Inflammatory macrophage treated with lipopolysaccharide for 4 hours (primary cell): ENCODE results near the gene RELL1.
A peak's percentile ranks its signal among the peaks of the same experiment; 100 is the strongest.

Experiments used
- DNase-seq: peaks from one replicate; pipeline ENCODE4 v3.0.0-alpha.2; 2020

Gene RELL1, protein sequence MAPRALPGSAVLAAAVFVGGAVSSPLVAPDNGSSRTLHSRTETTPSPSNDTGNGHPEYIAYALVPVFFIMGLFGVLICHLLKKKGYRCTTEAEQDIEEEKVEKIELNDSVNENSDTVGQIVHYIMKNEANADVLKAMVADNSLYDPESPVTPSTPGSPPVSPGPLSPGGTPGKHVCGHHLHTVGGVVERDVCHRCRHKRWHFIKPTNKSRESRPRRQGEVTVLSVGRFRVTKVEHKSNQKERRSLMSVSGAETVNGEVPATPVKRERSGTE

DNA sequence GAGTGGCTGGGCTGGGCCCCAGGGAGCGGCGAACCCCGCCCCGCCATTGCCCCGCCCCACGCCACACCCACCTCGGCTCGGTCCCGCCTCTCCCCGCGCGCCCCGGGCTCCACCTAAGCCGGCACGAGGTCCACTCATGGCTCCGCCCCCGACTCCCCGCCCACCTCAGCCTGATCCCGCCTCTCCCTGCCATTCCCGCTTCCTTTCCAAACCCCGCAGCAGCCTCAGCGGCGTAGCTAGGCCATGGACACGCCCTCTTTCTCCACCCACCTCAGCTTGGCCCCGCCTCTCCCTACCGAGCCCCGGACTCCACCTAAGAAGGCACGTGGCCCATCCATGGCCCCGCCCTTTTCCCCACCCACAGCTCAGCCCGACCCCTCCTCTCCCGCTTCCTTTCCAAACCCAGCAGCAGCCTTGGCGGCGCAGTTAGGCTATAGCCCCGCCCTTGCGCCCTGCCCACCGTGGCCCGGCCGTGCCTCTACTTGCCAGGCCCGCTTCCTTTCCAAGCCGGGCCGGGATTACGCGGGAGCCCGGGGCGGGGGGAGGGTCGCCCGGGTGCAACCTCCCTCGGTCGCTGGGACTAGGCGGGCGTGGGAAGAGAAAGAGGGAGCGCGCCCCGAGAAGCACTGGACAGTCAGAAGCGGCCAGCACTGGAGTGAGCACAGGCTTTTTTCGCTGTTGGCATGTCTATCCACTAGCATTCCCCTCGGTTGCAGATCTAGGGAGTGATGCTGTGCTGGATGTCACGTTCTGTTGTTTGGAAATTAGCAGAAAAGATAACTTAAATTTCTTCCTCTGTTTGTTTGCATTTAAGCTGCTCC is at the start of gene RELL1:
TSS of gene RELL1 (minus strand) at position 4 of the 821 bp plus-strand sequence. CDS start 89 bp downstream, outside the sequence.
- DNase-seq: peak; percentile 99

DNA sequence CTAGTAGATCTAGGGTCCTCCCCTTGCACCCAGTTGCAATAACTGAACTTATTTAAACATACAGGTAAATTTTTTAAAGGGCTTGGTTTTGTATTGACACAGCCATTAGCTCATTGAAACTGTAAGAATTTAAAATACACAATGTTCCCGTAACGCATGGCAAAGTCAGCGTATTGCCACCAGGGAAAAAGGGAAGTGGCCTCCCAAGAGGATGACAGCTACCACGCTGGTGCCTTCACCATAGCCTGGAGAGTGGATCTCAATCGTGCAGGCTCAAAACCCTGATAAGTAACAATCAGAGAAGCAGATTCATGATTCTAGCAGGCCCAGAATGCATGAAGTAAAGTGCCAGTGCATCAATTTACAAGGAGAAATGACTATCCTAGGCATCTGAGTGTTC is 49.4 kb upstream of the RELL1 start:
- DNase-seq: peak; percentile 72

DNA sequence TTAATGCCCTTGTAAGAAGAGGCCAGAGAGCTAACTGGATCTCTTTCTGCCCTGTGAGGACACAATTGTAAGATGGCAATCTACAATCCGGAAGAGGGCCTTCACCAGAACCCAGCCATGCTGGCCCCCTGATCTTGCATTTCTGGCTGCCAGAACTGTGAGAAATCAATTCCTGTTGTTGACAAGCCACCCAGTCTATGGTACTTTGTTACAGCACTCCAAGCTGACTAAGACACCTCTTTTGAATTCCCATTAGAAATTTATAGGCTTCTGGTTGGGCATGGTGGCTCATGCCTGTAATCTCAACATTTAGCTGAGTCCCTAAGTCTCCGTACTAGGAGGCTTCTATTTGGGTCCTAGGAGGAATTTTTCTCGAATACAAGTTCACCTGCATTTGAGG is 48.8 kb upstream of the RELL1 start:
- no peak for DNase-seq

DNA sequence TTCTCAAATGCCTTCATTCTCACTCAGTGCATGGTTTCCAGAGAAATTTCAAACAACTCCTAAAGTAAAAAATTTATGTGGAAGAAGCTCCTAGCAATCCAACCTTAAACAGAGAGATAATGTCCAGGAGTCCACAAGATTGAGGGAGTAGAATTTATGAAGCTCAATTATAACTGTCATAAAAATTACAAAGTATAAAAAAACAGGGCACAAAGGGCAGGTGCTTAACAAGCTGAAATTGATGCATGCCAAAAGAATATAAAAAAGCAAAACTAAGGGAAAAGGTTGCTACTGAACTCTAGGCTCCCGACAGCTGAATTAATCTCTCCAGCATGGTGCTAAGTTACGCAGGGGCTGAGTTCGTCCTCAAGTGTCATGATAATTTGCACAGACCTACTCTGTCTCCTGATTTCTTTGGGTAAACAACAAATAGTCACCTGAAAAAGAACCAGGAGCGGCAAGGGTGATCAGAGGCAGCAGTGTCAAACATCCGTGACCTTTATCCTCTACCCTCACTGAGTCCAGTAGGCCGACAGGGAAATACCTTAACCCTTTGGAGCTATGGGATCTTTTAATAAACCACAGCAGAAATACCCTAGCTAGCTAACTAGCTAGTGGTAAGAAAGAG is 47.2 kb upstream of the RELL1 start:
- DNase-seq: no peak

DNA sequence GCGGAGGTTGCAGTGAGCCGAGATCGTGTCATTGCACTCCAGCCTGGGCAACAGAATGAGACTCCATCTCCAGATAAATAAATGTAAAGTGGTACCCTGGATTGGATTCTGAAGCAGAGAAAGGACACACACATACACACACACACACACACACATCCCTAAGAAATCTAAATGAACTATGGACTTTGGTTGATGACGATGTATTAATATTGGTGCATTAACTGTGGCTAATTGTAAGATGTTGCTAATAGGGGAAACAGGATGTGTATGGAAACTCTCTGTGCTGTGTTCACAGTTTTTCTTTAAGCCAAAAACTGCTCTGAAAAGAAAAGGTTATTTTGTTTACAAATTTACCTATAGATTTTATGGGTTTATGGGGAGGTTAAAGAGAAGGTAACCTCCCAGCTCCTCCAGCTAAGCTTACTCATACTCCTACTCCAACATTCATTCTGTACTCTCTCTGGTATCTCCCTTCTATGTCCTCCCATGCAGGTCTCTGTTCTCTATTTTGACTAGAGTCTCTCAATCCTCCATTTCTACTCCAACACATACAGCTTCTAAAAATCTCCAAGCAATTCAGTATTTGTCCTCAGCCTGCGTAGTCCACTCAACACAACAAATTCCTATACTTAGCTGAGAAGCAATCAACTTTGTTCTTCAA is 46.5 kb upstream of the RELL1 start:
- no peak for DNase-seq

DNA sequence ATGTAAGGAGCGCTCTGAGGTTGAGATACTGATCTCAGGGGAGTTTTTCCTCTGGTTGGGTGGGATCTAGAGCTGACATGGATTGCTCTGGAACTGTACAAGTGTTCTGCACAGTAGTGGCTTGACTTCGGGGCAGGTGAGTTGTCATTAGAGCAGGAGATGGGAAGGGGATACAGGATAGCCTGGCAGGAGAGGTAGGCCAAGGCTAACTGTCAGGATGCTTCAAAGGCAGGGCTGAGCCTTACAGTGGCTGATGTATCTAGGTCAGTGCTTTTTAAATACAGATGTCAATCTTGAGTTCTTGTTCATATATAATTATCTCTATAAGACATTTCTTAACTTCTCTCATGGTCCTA is 43.5 kb upstream of the RELL1 start:
- DNase-seq: no peak

DNA sequence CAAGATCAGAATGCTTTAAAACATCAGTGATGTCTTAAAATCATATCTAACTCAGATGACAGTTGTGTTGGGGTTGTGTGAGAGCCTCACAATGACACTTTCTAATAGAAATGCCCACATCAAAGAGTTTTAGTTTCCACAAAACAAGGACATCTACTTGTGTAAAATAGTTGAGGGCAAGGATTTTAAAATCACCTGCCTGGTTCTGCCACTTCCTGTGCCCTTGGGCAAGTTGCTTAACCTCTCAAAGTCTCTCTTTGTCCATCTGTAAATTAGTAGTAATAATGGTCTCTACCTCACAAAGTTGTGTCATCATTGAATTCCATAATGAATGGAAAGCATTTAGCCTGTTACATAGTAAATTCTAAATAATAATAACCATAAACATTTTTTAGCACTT is 41.9 kb upstream of the RELL1 start:
- no peak for DNase-seq

DNA sequence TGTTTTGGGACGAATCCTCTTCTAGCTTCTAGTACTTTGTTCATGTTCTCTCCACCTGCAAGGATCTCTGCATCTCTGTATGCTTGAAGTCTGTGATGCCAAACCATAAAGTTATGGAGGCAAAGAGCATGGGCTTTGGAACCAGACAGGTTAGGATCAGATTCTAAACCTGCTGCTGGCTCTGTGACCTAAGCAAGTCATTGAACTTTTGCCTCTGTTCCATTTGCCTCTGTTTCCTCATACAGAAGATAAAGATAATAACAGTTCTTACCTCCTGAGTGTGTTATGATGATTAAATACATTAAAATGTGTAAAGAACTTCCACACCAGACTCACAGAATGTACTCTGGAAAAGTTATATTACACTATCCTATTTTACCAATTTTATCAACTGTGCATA is 41.5 kb upstream of the RELL1 start:
- no peak for DNase-seq

DNA sequence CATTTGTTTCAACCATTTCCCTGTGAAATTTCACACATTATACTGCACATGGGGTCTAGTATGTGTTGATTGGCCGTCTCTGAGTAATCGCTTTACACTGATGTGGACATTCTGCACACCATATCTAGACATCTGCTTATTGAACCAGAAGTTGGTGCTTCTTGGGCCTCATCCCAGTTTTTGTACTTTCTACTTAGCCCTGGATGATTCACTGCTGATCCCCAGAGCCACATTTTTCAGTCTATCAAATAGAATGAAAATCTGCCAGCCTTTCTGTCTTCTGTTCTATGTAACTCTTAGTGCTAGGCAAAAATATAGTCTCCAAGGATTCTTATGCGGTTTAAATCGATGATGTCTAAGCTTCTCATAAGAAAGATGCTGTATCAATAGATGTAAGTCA is 40.5 kb upstream of the RELL1 start:
- DNase-seq: no peak

DNA sequence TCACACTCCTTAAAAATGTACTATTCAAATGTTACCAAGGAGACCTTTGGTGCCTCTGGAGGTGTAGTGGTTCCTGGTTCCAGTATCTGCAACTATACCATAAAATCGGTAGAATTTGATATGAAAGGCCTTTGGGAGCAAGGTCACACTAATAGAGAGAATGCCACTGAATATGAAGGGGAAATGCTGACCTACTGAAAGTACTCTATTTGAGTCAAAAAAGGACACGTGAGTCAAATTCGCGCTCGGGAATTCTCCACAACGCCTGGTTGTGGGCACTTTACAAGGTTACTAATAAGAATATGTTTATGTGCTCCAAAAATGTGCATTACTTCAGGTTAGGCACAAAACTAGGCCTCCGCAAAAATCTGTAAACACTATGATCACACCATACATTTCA is 39.5 kb upstream of the RELL1 start:
- no peak for DNase-seq

DNA sequence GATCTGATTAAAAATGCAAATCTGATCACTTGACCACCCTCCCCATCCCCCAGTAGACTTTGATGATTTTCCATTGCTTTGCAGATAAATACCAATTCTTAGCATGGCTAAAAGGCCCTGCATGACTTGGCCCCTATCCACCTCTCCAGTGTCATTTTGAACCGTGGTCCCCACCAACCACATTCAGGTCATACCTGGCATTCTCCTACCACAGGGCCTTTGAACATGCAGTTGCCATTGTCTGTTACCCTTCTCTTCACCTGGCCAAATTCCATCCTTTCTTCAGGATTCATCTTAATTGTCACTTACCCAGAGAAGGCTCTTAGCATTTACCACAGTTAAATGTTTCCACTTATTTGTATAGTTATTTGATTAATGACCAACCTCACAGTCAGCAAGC is 36.9 kb upstream of the RELL1 start:
- no peak for DNase-seq

DNA sequence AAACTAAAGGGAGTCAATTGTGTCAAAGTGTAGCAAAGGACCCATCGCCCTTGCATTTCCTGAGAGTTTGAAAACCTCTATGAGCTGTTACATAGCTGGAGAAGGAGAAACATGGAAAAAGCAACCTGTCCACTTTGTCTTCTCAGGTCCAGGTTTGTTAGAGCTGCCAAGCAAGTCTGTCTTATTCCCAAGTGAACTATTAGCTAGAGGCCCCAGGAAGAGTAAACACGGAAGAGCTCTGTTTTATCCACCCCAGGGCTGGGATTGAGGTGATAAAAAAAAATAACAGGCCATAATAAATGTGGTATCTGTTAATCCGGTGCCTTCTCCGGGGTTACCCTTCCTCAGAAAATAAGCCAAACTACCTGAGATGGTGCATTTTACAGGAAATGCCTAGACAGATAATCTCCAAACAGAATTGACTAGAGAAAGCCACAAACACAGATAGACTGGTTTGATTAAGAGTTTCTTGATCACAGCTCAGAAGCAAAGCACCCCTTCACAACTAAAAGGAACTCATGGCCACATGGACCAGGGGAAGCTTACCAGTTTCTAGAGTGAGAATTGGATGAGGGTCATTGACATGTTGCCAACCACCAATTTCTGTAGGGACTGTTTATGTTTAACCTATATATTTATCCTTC is 35.9 kb upstream of the RELL1 start:
- DNase-seq: no peak

DNA sequence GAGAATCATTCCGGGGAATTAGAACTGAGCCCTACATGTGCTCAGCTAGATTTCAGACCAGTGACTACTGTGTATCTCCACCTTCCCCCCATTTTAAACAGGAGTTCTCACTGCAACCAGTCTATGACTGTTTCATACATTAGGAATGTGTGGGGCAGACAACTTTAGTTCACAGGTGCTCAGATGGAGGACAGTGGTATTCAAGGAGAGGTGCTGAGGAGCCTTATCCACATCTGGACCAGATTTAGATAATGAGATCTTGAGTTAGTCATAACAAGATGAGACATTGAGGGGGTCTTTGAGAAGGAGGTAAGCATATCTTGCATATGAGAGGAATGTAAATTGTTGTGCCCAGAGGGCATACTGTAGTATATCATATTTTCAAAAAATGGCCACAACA is 32.8 kb upstream of the RELL1 start:
- DNase-seq: no peak

DNA sequence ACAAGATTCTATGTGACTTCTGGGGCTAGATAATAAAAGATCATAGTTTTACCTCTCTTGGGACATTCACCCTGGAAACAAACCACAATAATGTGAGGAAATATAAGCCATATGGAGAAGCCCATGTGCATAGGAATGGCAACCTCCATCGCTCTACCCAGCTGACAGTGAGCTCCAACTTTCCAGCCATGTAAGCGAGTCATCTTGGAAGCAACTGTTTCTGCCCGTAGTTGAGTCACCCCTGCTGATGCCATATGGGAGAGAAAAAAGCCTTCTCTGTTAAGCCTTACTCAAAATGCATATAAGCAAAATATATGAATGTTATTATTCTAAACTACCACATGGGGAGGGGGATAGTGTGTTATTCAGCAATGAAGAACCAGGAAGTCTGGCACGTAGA is 31.4 kb upstream of the RELL1 start:
- DNase-seq: peak; percentile 9

DNA sequence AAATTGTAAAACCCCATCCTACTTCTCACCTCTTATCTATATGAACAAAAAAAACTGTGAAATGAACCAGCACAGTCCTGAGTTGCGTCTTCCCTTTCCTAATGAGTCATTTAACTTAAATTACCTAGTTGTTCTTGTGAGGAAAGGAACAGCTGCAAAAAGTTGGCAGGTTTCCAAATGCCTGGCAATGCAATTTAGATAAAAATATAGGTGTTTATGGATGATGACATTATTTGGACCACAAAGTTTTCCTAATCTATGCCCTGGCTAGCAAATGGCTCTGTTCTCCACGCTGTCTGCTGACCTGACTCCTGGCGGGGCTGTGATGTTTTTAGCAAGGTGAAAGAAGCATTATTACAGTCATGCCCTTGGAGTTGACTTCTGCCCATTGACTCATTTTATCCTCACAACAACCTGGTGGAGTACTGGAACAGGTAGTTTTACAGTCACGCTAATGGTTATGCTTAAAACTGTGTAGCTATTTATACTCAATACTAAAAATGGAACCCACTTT is 29.8 kb upstream of the RELL1 start:
- DNase-seq: no peak

DNA sequence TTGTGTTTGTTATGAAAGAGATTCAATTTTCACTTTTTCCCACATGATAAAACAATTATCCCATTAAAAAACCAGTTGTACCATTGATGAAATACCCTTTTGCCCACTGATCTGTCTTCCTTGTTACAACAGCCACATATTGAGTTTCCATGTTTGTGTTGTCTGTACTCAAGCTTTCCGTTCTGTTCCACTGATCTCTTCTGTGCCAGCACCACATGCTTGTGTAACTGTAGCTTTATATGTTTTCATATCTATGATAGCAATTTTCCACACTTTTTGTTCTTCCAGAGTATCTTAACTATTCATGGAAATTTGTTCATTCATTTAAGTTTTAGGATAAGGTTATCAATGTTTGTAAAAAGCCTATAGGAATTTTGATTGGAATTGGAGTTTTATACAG is 24.3 kb upstream of the RELL1 start:
- DNase-seq: no peak

DNA sequence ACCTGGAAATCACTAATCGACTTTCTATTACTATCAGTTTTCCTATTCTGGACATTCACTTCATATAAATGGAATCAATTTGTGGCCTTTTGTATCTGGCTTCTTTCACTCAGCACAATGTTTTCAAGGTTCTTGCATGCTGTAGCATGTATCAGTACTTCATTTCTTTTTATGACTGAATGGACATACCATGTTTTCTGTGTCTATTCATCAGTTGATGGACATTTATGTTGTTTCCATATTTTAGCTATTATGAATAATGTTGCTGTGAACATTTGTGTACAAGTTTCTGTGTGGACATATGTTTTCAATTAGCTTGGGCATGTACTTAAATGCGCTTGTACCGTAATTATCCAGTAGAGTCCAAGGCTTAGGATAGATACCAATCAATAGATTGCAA is 19.9 kb upstream of the RELL1 start:
- no peak for DNase-seq

DNA sequence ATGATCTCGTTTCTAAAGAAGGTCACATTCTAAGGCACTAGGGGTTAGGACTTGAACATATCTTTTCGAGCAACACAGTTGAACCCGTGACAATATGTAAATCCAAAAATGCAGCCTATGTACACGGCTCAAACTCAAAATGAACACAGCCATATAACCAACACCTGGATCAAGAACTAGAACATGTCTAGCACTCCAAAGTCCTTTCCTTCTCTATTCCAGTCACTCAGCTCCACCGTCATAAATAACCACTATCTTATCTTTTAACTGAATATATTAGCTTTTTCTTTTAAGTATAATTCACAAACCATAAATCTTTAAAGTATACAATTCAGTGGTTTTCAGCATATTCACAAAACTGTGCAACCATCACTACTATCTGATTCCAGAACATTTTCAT is 19.4 kb upstream of the RELL1 start:
- no peak for DNase-seq

DNA sequence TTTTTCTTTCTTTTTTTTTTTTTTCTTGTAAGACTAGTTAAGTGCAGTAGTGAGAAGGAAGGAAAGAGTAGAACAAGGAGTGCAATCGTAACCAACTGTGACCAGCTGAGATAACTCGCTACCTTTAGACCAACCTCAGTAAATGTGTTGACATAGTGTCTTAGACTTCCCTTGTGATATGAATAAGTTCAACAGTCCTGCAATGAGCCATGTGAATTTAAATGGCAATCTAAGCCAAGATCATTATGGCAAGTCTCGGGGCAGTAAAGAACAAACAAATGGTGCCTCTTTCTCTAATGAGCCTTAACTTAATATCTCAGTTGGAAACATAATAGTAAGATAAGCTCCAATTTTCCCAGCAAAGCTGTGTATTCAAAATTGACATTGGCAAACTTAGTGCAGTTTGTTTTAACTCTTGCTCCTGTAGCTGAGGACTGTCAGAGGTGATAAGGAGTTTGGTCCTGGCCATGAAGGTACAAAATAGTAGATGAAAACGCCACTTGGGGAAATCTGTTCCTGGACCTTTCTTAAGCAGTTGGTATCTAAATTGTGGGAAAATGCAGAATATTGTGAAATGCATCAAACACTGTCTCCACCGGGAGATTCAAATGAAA is 13.8 kb upstream of the RELL1 start:
- no peak for DNase-seq

DNA sequence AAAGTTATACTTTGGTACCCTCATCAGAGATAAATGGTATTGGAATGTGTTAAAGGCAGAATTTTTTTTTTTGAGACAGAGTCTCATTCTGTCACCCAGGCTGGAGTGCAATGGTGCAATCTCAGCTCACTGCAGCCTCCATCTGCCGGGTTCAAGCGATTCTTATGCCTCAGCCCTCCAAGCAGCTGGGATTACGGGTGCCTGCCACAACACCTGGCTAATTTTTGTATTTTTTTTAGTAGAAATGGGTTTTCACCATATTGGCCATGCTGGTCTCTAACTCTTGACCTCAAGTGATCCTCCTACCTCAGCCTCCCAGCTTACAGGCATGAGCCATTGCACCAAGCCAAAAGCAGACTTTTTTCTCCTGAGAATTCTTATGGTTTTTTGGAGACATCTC is 11.4 kb upstream of the RELL1 start:
- no peak for DNase-seq

DNA sequence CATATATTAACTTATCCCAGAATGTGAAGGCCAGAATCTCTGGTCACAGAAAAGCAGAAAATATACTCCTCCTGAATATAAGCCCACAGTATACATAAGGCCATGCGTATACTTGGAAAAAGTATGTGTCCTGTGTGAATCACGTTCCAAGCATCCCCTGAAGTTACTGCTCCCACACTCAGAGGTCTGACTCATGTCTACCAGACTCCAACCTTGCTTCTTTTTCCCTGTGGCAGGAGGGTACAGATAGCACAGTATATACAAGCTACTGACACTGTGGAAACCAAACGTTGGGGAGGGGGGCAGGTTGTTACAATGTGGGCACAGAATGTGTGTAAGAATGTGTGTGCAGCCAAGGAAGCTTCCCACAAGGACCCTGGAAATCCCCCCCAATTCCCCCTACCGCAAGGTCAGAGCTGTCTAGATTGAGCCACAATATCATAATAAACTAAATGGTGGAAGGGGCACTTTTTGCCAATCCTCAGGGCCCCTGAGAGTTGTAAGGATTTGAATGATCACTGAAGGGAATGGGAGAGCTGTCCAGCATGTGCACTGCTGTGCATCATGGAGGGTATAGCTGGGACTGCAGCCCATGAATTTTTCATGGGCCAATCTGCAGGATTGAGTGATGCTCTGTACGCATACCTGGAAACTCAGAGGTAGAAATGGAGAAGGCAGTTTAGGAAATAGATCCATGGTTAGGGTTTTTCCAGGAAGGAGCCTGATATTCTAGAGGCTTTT is 7.4 kb upstream of the RELL1 start:
- DNase-seq: no peak

DNA sequence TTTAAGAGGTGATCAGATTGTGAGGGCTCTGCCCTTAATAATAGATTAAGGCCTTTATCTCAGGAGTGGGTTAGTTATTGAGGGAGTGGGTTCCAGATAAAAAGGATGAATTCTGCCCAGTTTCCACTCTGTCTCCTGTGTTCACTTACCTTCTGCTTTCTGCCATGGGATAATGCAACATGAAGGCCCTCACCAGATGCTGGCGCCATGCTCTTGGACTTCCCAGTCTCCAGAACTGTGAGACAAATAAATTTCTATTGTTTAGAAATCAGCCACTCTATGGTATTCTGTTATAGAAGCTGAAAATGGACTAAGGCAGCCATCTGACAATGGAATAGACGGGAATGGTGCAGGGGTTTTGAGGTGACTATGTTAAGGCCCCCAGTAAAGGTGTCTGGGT is 6.9 kb upstream of the RELL1 start:
- no peak for DNase-seq
